ENCODE results near the gene ADGRA3. TPM values are rescaled to one million over a fixed set of nuclear protein-coding genes. Genes with fewer than 3 reads are reported as not detected.
A peak's percentile ranks its signal among the peaks of the same experiment; 100 is the strongest.

Gene ADGRA3
- total and polyA plus RNA-seq, 2 of the 13 experiments (the other 11 are each of a cell fraction or from before 2014, with no cell fraction given): 32.2 to 40.8 TPM

DNA sequence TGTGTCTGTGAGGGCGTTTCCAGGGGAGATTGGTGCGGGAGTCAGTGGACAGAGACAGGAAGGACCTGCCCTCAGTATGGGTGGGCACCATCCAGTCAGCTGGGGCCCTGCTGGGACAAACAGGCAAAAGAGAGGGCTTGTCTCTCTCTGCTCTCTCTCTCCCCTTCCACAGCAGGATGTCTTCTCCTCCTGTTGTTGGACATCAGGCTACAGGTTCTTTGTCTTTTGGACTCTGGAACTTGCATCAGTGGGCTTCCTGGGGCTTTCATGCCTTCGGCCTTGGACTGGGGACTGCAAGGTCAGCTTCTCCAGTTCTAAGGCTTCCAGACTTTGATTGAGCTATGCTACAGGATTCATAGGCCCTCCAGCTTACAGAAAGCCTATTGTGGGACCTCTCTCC lies 59.6 kb downstream of the ADGRA3 start (continued):
- no peak for TF ChIP-seq CHCHD3 (CRISPR knock-in tag; IDR thresholded peaks at IDR 0.05)
- no peak for TF ChIP-seq CREB1 (IDR thresholded peaks at IDR 0.05)
- peak; percentile 25; the same call in 1 of the 2 replicates for TF ChIP-seq CREB1 (CRISPR knock-in tag; IDR thresholded peaks at IDR 0.05)
- TF ChIP-seq ZNF670 (CRISPR knock-in tag; IDR thresholded peaks at IDR 0.05; ENCODE audit: borderline replicate concordance): 0 out of 2 replicates have a peak, but pooled peaks have one; percentile 39
- TF ChIP-seq TCF7L2 (IDR thresholded peaks at IDR 0.05; ENCODE audit: low read depth, low read length): no peak
- peak; percentile 64 for TF ChIP-seq RARA (CRISPR knock-in tag; IDR thresholded peaks at IDR 0.05)
- no peak for TF ChIP-seq LRRFIP1 (CRISPR knock-in tag; conservative IDR thresholded peaks at IDR 0.05)
- TF ChIP-seq ZNF292 (CRISPR knock-in tag; IDR thresholded peaks at IDR 0.05; ENCODE audit: borderline replicate concordance, low read depth): peak; percentile 76; the same call in 1 of the 2 replicates
- 0 out of 2 replicates have a peak, but pooled peaks have one; percentile 46 for TF ChIP-seq MEIS2 (CRISPR knock-in tag; IDR thresholded peaks at IDR 0.05)
- TF ChIP-seq PATZ1 (CRISPR knock-in tag; IDR thresholded peaks at IDR 0.05): peak; percentile 74
- peak; percentile 69; the same call in 1 of the 2 replicates for TF ChIP-seq RCOR2 (CRISPR knock-in tag; IDR thresholded peaks at IDR 0.05)
- peak; percentile 32; the same call in 1 of the 2 replicates for TF ChIP-seq MEF2D (CRISPR knock-in tag; IDR thresholded peaks at IDR 0.05)
- TF ChIP-seq ZFY (CRISPR knock-in tag; IDR thresholded peaks at IDR 0.05): peak; percentile 35; the same call in 1 of the 2 replicates
- TF ChIP-seq ZNF343 (CRISPR knock-in tag; IDR thresholded peaks at IDR 0.05): no peak
- TF ChIP-seq TBX2 (CRISPR knock-in tag; IDR thresholded peaks at IDR 0.05; ENCODE audit: borderline replicate concordance): peak; percentile 46; the same call in 1 of the 2 replicates
- TF ChIP-seq ESRRA (CRISPR knock-in tag; IDR thresholded peaks at IDR 0.05; ENCODE audit: low read depth): peak; percentile 82
- peak; percentile 92 for TF ChIP-seq POGZ (CRISPR knock-in tag; IDR thresholded peaks at IDR 0.05)
- TF ChIP-seq NFIC (IDR thresholded peaks at IDR 0.05; ENCODE audit: low read length): peak; percentile 60; the same call in 1 of the 2 replicates
- TF ChIP-seq ZNF501 (CRISPR knock-in tag; IDR thresholded peaks at IDR 0.05): 0 out of 2 replicates have a peak, but pooled peaks have one; percentile 37
- TF ChIP-seq, protein P1, sequence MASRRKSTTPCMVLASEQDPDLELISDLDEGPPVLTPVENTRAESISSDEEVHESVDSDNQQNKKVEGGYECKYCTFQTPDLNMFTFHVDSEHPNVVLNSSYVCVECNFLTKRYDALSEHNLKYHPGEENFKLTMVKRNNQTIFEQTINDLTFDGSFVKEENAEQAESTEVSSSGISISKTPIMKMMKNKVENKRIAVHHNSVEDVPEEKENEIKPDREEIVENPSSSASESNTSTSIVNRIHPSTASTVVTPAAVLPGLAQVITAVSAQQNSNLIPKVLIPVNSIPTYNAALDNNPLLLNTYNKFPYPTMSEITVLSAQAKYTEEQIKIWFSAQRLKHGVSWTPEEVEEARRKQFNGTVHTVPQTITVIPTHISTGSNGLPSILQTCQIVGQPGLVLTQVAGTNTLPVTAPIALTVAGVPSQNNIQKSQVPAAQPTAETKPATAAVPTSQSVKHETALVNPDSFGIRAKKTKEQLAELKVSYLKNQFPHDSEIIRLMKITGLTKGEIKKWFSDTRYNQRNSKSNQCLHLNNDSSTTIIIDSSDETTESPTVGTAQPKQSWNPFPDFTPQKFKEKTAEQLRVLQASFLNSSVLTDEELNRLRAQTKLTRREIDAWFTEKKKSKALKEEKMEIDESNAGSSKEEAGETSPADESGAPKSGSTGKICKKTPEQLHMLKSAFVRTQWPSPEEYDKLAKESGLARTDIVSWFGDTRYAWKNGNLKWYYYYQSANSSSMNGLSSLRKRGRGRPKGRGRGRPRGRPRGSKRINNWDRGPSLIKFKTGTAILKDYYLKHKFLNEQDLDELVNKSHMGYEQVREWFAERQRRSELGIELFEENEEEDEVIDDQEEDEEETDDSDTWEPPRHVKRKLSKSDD (CRISPR knock-in tag; IDR thresholded peaks at IDR 0.05; ENCODE audit: low read depth): 0 out of 2 replicates have a peak, but pooled peaks have one; percentile 36
- 0 out of 2 replicates have a peak, but pooled peaks have one; percentile 21 for TF ChIP-seq ZBTB20 (CRISPR knock-in tag; IDR thresholded peaks at IDR 0.05; ENCODE audit: borderline replicate concordance, low read depth)
- peak; percentile 49 for TF ChIP-seq ZNF781 (CRISPR knock-in tag; IDR thresholded peaks at IDR 0.05; ENCODE audit: borderline replicate concordance, not compliant biosample characterization)
- no peak for TF ChIP-seq ZNF720 (CRISPR knock-in tag; IDR thresholded peaks at IDR 0.05)
- TF ChIP-seq ZNF619 (CRISPR knock-in tag; IDR thresholded peaks at IDR 0.05): no peak
- peak; percentile 71 for TF ChIP-seq ASH2L (IDR thresholded peaks at IDR 0.05; ENCODE audit: insufficient read length, low read depth, low read length)
